Stomach (tissue), 4 donors: ENCODE results near the gene TMTC2.

Experiments
- EP300 ChIP-seq: sonication (generic); formaldehyde crosslinking; IDR thresholded peaks from one replicate; pipeline ENCODE4 v1.6.1; 2017; ENCODE audit warnings: antibody characterized with exemption
- POLR2A ChIP-seq, 4 donors: fragments of 450-650 bp; IDR thresholded peaks; one replicate each; pipeline ENCODE4 v1.6.1; 2016; ENCODE audit warnings: antibody characterized with exemption in 4 of 4, control low read depth in 2 of 4, mild to moderate bottlenecking in 1 of 4, moderate library complexity in 1 of 4
- POLR2AphosphoS5 ChIP-seq, 3 donors: sonication (generic); formaldehyde crosslinking; IDR thresholded peaks; one replicate each; pipeline ENCODE4 v1.6.1; 2016; ENCODE audit warnings: antibody characterized with exemption in 3 of 3
- TF ChIP-seq, protein P1 (sequence below), 7 experiments: fragments of 450-650 bp in 4 of 7; fragments of 200-600 bp in 3 of 7; sonication (generic) in 3 of 7; IDR thresholded peaks; one replicate each; pipeline ENCODE4 v1.5.1; 2016 to 2019; ENCODE audit warnings: antibody characterized with exemption in 7 of 7, control low read depth in 2 of 7, mild to moderate bottlenecking in 1 of 7

DNA sequence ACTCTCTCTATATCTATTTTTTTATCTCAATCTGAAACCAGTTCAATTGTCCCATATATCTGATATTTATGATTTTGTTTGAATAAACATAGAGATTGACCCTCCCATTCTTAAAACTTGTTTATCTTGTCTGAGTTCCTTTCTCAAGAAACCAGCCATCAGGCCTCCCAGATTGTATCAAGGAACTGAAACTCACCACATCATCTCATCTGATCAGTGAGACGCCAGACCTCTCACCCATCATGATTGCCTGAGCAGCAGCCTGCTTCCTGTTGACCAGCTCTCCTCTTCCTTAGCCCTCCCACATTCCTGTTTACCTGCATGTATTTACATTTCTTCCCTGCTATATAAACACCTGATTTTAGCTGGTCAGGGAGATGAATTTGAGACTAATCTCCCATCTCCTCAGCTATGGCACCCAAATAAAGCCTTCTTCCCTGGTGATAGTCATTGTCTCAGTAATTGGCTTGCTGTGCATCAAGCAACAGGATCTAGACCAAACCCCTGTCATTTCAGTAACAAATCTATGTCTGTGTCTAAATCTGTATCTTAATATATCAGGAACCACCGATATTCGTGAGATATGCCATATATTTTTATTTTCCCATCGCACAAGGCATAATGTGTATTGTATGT is 323.6 kb downstream of the TMTC2 start:
- TF ChIP-seq POLR2A (IDR thresholded peaks at IDR 0.05): no peak
- no peak for TF ChIP-seq EP300
- TF ChIP-seq, protein P1, sequence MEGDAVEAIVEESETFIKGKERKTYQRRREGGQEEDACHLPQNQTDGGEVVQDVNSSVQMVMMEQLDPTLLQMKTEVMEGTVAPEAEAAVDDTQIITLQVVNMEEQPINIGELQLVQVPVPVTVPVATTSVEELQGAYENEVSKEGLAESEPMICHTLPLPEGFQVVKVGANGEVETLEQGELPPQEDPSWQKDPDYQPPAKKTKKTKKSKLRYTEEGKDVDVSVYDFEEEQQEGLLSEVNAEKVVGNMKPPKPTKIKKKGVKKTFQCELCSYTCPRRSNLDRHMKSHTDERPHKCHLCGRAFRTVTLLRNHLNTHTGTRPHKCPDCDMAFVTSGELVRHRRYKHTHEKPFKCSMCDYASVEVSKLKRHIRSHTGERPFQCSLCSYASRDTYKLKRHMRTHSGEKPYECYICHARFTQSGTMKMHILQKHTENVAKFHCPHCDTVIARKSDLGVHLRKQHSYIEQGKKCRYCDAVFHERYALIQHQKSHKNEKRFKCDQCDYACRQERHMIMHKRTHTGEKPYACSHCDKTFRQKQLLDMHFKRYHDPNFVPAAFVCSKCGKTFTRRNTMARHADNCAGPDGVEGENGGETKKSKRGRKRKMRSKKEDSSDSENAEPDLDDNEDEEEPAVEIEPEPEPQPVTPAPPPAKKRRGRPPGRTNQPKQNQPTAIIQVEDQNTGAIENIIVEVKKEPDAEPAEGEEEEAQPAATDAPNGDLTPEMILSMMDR (IDR thresholded peaks at IDR 0.05): no peak
- no peak for TF ChIP-seq POLR2AphosphoS5 (IDR thresholded peaks at IDR 0.05)
